NB4 (cell line): ENCODE data around the gene ATG12.

Experiments
- DNase-seq: peaks from one replicate; pipeline ENCODE4 v3.0.0; 2010; ENCODE audit warnings: low read depth
- H3K4me3 ChIP-seq: one replicate; pipeline ENCODE4 v1.5.1; 2011; ENCODE audit warnings: mild to moderate bottlenecking, low read depth, low read length, moderate library complexity
- MYC ChIP-seq: IDR thresholded peaks from 2 replicates; pipeline ENCODE4 v1.6.1; 2011; ENCODE audit warnings: low read depth, low read length
- POLR2A ChIP-seq: IDR thresholded peaks from 2 replicates; pipeline ENCODE4 v1.6.1; 2011; ENCODE audit warnings: mild to moderate bottlenecking; ENCODE audit not compliant: insufficient read length; ENCODE audit errors: extremely low read depth
- TF ChIP-seq, protein P1 (sequence below): IDR thresholded peaks from one replicate; pipeline ENCODE4 v1.5.1; 2012; ENCODE audit warnings: low read depth, low read length
- TF ChIP-seq, protein P2 (sequence below): IDR thresholded peaks from 2 replicates; pipeline ENCODE4 v1.6.1; 2011; ENCODE audit warnings: low read depth, low read length

Gene ATG12

DNA sequence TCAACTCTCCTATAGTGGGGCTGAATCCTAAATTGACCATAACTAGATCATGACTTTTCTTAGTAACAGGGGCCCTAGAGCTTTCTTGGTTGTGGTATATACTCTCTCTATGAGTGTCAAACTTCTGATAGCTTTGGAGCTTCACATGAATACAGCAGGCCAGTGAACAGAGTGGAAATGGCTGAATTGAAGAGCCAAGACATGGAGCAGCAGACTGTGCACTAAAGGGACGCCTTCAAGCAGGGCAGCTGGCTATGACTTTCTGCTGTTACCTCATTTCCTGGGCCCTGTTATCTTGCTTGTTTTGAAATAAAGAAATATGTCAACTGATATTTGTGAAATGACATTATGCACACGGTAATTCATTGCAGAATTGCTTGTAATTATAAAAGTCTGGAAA is 41.3 kb downstream of the ATG12 start:
- TF ChIP-seq MYC (no peak), POLR2A (no peak)
- TF ChIP-seq, protein P1, sequence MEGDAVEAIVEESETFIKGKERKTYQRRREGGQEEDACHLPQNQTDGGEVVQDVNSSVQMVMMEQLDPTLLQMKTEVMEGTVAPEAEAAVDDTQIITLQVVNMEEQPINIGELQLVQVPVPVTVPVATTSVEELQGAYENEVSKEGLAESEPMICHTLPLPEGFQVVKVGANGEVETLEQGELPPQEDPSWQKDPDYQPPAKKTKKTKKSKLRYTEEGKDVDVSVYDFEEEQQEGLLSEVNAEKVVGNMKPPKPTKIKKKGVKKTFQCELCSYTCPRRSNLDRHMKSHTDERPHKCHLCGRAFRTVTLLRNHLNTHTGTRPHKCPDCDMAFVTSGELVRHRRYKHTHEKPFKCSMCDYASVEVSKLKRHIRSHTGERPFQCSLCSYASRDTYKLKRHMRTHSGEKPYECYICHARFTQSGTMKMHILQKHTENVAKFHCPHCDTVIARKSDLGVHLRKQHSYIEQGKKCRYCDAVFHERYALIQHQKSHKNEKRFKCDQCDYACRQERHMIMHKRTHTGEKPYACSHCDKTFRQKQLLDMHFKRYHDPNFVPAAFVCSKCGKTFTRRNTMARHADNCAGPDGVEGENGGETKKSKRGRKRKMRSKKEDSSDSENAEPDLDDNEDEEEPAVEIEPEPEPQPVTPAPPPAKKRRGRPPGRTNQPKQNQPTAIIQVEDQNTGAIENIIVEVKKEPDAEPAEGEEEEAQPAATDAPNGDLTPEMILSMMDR, result no peak
- TF ChIP-seq, protein P2, sequence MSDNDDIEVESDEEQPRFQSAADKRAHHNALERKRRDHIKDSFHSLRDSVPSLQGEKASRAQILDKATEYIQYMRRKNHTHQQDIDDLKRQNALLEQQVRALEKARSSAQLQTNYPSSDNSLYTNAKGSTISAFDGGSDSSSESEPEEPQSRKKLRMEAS, result no peak
- no peak for DNase-seq
- no peak overlapping the region for H3K4me3 ChIP-seq

DNA sequence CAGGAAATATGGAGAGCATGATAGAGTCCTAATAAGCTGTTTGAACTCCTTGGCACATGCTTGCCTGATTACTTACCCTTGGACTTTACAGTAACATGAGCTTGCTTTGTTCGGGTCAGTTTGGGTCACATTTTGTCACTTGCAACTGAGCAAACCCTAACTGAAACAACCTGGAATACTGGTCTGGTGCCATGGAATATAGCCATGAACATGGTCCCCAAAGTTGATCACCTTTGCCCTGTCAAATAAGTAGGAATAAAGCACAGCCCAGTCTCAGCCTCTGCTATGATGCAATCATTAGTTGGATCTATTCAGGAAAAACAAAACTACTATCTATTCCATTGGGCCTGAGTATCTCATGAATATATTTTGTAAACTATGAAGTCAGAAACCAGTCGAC is 43.1 kb downstream of the ATG12 start:
- TF ChIP-seq MYC (no peak), POLR2A (no peak)
- TF ChIP-seq, protein P2, result no peak
- TF ChIP-seq, protein P1, result no peak
- no peak overlapping the region for H3K4me3 ChIP-seq
- no peak for DNase-seq

DNA sequence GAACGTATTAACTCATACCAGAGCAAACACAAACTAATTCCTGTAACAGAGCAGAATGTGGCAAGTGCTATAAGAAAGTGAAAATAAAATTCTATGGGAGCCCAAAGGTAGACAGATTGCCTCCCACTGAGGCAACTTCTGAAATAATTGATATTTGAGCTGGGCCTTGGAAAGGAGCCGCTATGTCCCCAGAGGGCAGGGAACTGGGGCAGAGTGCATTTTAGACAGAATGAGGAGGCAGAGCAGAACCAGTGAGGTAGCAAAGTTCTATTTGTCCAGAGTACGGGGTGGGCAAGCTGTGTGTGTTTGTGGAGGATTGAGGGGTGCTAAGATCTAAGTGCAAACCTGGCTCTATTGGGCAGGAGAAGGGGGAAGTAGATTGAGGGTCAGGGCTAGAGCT is 44.7 kb downstream of the ATG12 start:
- TF ChIP-seq POLR2A (no peak), MYC (no peak)
- TF ChIP-seq, protein P2, result no peak
- no peak for DNase-seq
- no peak overlapping the region for H3K4me3 ChIP-seq

DNA sequence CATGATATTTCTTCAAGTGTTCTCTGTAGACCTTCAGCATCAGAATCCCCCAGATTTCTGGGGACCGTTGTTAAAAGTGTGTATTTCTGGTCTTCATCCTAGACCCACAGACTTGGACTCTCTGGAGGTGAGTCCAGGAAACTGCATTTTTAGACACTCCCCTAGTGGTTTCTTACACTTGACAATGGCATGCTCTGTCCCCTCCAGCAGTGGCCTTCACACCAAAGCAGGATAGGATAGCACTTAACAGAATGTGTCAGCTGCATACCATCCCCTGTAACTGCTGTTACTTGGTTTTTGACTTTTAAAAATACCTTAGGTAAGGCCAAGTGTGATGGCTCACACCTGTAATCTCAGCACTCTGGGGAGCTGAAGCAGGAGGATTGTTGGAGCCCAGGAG is 45.7 kb downstream of the ATG12 start:
- no peak overlapping the region for H3K4me3 ChIP-seq
- TF ChIP-seq, protein P1, result no peak
- TF ChIP-seq, protein P2, result no peak
- TF ChIP-seq POLR2A (no peak), MYC (no peak)
- DNase-seq, result no peak

DNA sequence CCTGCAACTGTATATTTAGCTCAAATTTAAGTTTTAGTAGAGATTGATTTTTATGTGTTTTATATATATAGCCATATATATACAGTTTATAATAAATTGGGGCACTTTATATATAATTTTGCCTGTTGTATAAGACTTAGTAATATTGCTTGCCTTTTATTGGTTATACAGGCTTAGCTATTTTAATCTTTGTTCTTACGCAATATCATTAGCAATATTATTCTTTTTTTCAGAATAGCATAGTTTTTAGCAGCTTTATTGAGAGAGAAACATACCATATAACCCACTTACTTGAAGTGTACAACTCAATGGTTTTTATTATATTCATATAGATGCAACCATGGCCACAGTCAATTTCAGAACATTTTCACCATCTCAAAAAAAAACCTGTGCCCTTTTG is 52.9 kb downstream of the ATG12 start:
- no peak for DNase-seq
- TF ChIP-seq, protein P2, result no peak
- TF ChIP-seq, protein P1, result no peak
- TF ChIP-seq MYC (no peak), POLR2A (no peak)
- no peak overlapping the region for H3K4me3 ChIP-seq

DNA sequence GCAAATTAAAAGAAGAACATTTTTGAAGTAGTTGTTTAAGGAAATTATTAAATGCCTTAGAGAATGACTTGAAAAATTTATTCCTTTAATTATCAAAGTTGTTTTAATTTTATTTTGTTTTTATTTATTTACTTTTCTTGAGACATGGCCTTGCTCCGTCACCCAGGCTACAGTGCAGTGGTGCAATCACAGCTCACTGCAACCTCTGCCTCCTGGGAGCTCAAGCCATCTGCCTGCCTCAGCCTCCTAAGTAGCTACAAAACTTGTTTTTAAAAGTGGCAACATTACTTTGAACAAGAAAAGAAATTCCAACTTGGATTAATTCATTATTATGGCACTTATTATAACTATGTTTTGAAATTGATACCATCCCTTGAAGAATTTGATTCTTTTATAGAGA is 53.9 kb downstream of the ATG12 start:
- no peak for TF ChIP-seq POLR2A
- no peak overlapping the region for H3K4me3 ChIP-seq
- no peak for DNase-seq

DNA sequence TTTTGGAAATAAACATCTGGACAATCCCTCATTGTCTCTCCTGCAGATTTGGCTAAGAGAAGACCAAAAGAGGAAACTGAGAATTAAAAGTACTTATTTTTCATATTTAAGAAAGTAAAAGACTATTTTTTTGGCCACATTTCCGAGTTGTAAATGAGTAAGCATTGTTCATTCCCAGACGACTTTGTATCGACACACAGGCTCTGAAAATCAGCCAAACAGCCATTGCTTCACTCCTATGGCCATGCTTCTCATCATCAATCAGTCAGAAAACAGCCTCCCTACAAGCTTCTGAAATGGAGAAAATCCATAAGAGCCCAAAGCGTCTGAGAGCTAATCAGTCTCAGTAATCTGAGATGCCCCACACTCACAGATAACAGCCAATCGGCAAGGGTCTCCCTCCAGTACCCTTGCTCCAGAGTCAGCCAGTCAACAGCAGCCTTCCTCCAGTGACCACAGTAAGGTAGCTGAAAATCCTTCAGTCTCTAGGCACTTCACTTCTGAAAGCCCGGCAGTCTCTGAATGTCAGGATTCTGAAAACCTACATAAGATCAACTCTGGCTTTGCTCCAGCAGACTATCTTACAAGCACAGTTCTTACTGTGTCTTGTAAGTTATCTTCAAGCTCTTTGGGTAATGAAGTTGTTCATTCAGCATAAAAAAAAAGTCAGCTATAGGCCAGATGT is 55.8 kb downstream of the ATG12 start:
- DNase-seq, result no peak

More for the DNA sequence above, 55.8 kb downstream of the ATG12 start:
- no peak overlapping the region for H3K4me3 ChIP-seq
- TF ChIP-seq POLR2A (no peak), MYC (no peak)
